SK-N-SH treated with all-trans-retinoic acid at 6 μM for 48 hours (cell line): Measurements from ENCODE around the gene THTPA.

ENCODE experiments used
- ARNTL ChIP-seq: fragments of 450-650 bp; formaldehyde crosslinking; IDR thresholded peaks from 2 replicates; pipeline ENCODE4 v1.5.0; 2020; ENCODE audit warnings: low read depth, mild to moderate bottlenecking, moderate library complexity, borderline replicate concordance
- ISL1 ChIP-seq: fragments of 250-450 bp; sonication (Bioruptor Pico); IDR thresholded peaks from 2 replicates; pipeline ENCODE4 v2.1.2; 2022; ENCODE audit warnings: mild to moderate bottlenecking, moderate library complexity
- RARB ChIP-seq: fragments of 250-450 bp; sonication (Bioruptor Pico); IDR thresholded peaks from 2 replicates; pipeline ENCODE4 v1.8.0; 2021; ENCODE audit warnings: mild to moderate bottlenecking, moderate library complexity
- ZNF8 ChIP-seq: fragments of 450-650 bp; formaldehyde crosslinking; IDR thresholded peaks from 2 replicates; pipeline ENCODE4 v1.5.0; 2020; ENCODE audit warnings: mild to moderate bottlenecking, moderate library complexity
- TF ChIP-seq, protein P1 (sequence below): fragments of 250-450 bp; sonication (Bioruptor Pico); IDR thresholded peaks from 2 replicates; pipeline ENCODE4 v1.8.0; 2021; ENCODE audit warnings: low read depth, mild to moderate bottlenecking, moderate library complexity, borderline replicate concordance

DNA sequence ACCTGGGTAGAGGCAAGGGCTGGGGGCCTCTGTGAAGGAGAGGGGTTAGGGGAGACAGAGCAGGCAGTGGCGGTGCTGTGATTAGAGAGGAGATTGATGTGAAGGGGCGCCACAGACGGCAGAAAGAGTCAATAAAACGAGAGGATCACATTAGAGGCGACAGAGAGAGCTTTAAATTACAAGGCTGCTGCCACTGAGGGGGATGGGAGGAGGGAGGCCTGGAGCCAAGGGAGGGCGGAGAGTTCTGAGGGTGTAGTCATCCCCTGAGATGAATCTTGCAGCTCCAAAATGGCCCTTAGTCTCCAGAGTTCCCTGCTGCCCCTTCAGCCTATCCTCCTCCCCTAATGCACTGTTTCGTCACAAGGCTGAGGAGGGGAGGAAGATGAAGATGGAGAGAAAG lies 17.3 kb upstream of the THTPA start:
- TF ChIP-seq, protein P1, sequence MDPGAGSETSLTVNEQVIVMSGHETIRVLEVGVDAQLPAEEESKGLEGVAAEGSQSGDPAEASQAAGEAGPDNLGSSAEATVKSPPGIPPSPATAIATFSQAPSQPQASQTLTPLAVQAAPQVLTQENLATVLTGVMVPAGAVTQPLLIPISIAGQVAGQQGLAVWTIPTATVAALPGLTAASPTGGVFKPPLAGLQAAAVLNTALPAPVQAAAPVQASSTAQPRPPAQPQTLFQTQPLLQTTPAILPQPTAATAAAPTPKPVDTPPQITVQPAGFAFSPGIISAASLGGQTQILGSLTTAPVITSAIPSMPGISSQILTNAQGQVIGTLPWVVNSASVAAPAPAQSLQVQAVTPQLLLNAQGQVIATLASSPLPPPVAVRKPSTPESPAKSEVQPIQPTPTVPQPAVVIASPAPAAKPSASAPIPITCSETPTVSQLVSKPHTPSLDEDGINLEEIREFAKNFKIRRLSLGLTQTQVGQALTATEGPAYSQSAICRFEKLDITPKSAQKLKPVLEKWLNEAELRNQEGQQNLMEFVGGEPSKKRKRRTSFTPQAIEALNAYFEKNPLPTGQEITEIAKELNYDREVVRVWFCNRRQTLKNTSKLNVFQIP: no peak
- TF ChIP-seq ZNF8 (CRISPR knock-in tag): no peak
- no peak for TF ChIP-seq RARB
- no peak for TF ChIP-seq ISL1 (CRISPR knock-in tag)
- TF ChIP-seq ARNTL: no peak
